ENCODE measurements around the gene POU2AF1.

The POU2AF1 gene

DNA sequence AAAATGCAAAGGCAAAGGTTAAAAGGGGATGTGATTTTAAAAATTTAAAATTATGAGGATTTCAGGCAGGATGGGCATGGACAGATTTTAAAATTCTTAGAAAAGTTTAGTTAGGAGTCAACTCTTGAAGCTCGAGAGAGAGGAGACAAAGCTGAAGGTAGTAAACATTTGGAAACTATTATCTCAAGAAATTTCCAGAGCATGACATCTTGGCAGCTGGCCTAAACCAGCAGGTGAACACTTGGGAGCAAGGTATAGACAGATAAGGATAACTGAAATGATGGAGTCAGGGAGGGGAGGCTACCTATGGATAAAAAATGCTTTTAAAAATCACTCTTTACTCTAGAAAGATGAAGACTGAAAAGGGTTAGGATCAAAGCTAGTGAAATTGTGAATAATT is 67.0 kb downstream of the POU2AF1 start:
- no peak for DNase-seq (ENCODE audit: low spot score)
- TF ChIP-seq, protein P1, sequence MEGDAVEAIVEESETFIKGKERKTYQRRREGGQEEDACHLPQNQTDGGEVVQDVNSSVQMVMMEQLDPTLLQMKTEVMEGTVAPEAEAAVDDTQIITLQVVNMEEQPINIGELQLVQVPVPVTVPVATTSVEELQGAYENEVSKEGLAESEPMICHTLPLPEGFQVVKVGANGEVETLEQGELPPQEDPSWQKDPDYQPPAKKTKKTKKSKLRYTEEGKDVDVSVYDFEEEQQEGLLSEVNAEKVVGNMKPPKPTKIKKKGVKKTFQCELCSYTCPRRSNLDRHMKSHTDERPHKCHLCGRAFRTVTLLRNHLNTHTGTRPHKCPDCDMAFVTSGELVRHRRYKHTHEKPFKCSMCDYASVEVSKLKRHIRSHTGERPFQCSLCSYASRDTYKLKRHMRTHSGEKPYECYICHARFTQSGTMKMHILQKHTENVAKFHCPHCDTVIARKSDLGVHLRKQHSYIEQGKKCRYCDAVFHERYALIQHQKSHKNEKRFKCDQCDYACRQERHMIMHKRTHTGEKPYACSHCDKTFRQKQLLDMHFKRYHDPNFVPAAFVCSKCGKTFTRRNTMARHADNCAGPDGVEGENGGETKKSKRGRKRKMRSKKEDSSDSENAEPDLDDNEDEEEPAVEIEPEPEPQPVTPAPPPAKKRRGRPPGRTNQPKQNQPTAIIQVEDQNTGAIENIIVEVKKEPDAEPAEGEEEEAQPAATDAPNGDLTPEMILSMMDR (IDR thresholded peaks at IDR 0.05; ENCODE audit: borderline replicate concordance, control extremely low read depth, extremely low read depth, insufficient read depth, missing control alignments) = no peak
- in situ Hi-C loops (cut with MboI; ENCODE audit: low sequenced_read_pairs, unreplicated experiment) = no loop called here

DNA sequence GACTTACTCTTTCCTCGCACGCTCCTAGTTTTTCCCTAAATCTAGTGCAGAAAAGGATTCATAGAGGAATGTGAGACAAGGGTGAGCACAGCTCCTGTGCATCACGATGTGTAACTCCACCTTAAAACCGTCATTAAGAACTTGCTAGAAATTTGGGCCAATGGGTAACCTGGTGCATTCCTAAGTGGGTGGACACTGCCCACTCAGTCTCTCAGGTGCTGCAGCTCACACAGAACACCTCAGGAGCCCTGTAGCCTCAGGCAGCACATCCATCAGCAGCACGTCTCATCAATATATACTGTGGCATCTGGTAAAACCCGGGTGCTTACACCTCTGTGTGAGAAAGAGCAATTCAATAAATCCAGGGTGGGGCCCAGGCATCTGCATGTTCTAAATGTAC is 68.4 kb downstream of the POU2AF1 start:
- in situ Hi-C loops (cut with MboI; ENCODE audit: low sequenced_read_pairs, unreplicated experiment) = no loop called here
- TF ChIP-seq, protein P1 (IDR thresholded peaks at IDR 0.05; ENCODE audit: borderline replicate concordance, control extremely low read depth, extremely low read depth, insufficient read depth, missing control alignments) = no peak
- no peak for DNase-seq (ENCODE audit: low spot score)

DNA sequence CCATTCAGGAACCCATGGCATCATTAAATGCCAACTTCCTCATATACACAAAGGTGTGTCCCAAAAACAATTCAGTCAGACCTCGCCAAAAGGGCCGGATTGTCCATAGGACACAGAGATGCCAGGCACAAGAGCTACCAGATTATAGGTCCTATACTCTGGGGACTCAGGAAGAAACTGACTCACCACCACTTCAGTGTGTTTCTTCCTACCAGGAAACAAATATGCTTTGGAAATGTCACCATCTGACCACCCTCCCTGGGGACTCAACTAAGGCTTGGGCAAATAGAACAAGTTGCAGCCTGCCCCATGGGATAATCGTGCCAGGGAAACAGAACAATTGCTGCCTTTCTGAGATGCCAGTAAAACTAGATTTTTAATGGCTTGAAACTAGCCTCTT is 69.0 kb downstream of the POU2AF1 start:
- no peak for DNase-seq (ENCODE audit: low spot score)
- TF ChIP-seq, protein P1 (IDR thresholded peaks at IDR 0.05; ENCODE audit: borderline replicate concordance, control extremely low read depth, extremely low read depth, insufficient read depth, missing control alignments) = no peak
- in situ Hi-C loops (cut with MboI; ENCODE audit: low sequenced_read_pairs, unreplicated experiment) = no loop called here

DNA sequence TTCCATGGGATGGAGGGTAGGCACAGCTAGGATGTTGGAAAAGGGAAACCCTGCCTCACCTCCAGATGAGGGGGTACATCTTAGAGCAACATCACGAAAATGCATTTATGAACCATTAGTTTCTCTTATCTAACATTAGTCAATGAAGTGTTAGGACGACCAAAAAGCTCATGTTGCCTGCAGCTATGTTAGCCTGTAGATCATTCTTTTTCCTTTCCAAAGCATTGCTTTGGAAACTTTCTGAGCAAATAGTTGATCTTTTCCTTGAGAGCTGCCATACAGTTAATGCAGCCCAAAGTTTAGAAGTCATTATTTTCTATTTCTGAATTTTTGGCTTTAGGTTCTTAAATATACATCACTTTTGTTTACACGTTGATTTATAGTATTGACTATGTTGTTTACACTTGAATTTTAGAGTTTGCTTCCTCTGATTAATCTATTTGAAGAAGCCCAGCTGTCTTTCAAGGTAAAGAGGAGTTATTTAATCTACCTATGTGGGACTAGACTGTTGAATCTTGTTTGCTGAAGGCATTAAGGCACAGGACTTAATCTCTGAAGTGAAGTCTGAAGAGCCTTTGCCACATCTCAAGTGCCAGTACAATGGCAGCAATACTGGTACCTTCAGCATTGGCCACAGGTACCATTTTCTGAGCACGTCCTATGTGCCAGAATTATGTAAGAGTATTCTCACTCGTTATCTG is 69.7 kb downstream of the POU2AF1 start:
- DNase-seq (ENCODE audit: low spot score) = no peak
- in situ Hi-C loops (cut with MboI; ENCODE audit: low sequenced_read_pairs, unreplicated experiment) = no loop called here
- TF ChIP-seq, protein P1 (IDR thresholded peaks at IDR 0.05; ENCODE audit: borderline replicate concordance, control extremely low read depth, extremely low read depth, insufficient read depth, missing control alignments) = no peak

DNA sequence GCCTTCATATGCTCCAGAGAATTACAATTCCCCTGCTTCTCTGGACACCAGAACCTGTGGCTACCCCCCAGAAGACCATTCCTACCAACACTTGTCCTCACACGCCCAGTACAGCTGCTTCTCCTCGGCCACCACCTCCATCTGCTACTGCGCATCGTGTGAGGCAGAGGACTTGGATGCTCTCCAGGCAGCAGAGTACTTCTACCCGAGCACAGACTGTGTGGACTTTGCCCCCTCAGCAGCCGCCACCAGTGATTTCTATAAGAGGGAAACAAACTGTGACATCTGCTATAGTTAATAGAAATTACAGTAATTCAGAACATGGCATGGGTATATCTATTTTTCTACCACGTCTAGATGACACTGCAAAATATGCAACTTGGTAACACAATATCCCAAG is 70.9 kb downstream of the POU2AF1 start:
- in situ Hi-C loops (cut with MboI; ENCODE audit: low sequenced_read_pairs, unreplicated experiment) = no loop called here

DNA sequence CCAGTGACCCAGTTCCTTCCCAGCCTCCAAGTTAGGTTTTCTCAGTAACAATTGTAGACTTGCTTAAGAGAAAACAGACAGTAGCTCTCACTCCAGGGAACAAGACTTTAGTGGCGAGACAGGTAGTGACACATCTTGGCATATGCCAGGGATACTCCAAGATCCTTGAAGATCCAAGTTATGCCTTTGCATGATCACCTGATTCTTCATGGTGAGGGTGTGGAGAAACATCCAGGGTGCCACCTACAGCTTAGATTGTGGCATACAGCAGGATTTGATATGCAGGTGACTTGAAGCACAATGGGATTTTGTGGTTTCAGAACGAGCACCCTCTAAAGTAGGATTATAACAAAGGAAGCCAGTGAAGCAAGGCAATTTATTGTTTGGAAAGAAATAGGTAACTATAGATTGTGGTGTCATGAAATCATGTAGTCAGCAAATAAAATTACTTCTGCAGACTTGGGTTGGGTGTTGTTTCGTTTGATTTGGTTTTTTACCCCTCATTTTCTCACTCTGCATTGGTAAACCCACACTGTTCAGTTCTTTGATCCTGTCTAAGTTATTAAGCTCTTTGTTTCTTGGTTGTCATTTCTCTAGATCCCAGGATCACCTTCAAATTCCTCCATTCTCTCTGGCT is 71.5 kb downstream of the POU2AF1 start:
- in situ Hi-C loops (cut with MboI; ENCODE audit: low sequenced_read_pairs, unreplicated experiment) = no loop called here
- TF ChIP-seq, protein P1 (IDR thresholded peaks at IDR 0.05; ENCODE audit: borderline replicate concordance, control extremely low read depth, extremely low read depth, insufficient read depth, missing control alignments) = no peak
- no peak for DNase-seq (ENCODE audit: low spot score)

More for the DNA sequence above, 70.9 kb downstream of the POU2AF1 start:
- no peak for DNase-seq (ENCODE audit: low spot score)
- TF ChIP-seq, protein P1 (IDR thresholded peaks at IDR 0.05; ENCODE audit: borderline replicate concordance, control extremely low read depth, extremely low read depth, insufficient read depth, missing control alignments) = no peak

All from GM13976 (cell line).